ENCODE results near the gene MIOS. TPM values are rescaled to one million over a fixed set of nuclear protein-coding genes. Genes with fewer than 3 reads are reported as not detected.
A peak's percentile ranks its signal among the peaks of the same experiment; 100 is the strongest.

MIOS gene
- total RNA-seq, 6 experiments from 2014 or later = 30.2 to 39.0 (median 35.1) TPM

- peaks cover 29% of the 10 kb centered on the region for H3K4me1 Mint-ChIP-seq (ENCODE audit: low read depth)
- H3K9me3 Mint-ChIP-seq = no peaks in the 10 kb centered on the region; the same call in 1 of the 2 replicates
- peaks cover 32% of the 10 kb centered on the region for H3K36me3 Mint-ChIP-seq (ENCODE audit: low read depth)
- H3K27ac Mint-ChIP-seq = peak overlapping the region; percentile 32
- TF ChIP-seq CTCF (IDR thresholded peaks at IDR 0.05) = no peak
- peak overlapping the region; percentile 93 for H3K4me3 Mint-ChIP-seq
- DNase-seq = no peak
- no peaks in the 10 kb centered on the region for H3K27me3 Mint-ChIP-seq (ENCODE audit: insufficient read depth)
These were observed 1.3 kb downstream of the MIOS start for GRCh38 chr7:7567898-7568531.

GRCh38 chr7:7568553-7568952 is 1.9 kb downstream of the MIOS start:
- no peak for DNase-seq
- H3K4me1 Mint-ChIP-seq (ENCODE audit: low read depth) = peaks cover 29% of the 10 kb centered on the region
- no peaks in the 10 kb centered on the region for H3K27me3 Mint-ChIP-seq (ENCODE audit: insufficient read depth)
- no peaks in the 10 kb centered on the region; the same call in 1 of the 2 replicates for H3K9me3 Mint-ChIP-seq
- no peak for TF ChIP-seq CTCF (IDR thresholded peaks at IDR 0.05)
- H3K27ac Mint-ChIP-seq = no peak overlapping the region; the same call in 1 of the 2 replicates
- H3K36me3 Mint-ChIP-seq (ENCODE audit: low read depth) = peaks cover 37% of the 10 kb centered on the region
- peak overlapping the region; percentile 93 for H3K4me3 Mint-ChIP-seq

GRCh38 chr7:7569081-7569527 is 2.4 kb downstream of the MIOS start:
- no peak for TF ChIP-seq CTCF (IDR thresholded peaks at IDR 0.05)
- peak overlapping the region; percentile 93 for H3K4me3 Mint-ChIP-seq
- H3K36me3 Mint-ChIP-seq (ENCODE audit: low read depth) = peaks cover 42% of the 10 kb centered on the region
- no peaks in the 10 kb centered on the region; the same call in 1 of the 2 replicates for H3K9me3 Mint-ChIP-seq
- DNase-seq = no peak
- H3K27ac Mint-ChIP-seq = no peak overlapping the region
- no peaks in the 10 kb centered on the region for H3K27me3 Mint-ChIP-seq (ENCODE audit: insufficient read depth)
- H3K4me1 Mint-ChIP-seq (ENCODE audit: low read depth) = peaks cover 29% of the 10 kb centered on the region

GRCh38 chr7:7569615-7570014 is 2.9 kb downstream of the MIOS start:
- Mint-ChIP-seq H3K9me3 (no peaks in the 10 kb centered on the region; the same call in 1 of the 2 replicates), H3K4me3 (peak overlapping the region; percentile 93; the same call in 1 of the 2 replicates), H3K27me3 (ENCODE audit: insufficient read depth) (no peaks in the 10 kb centered on the region), H3K27ac (no peak overlapping the region), H3K4me1 (ENCODE audit: low read depth) (peaks cover 29% of the 10 kb centered on the region), H3K36me3 (ENCODE audit: low read depth) (peaks cover 45% of the 10 kb centered on the region)
- no peak for DNase-seq
- no peak for TF ChIP-seq CTCF (IDR thresholded peaks at IDR 0.05)

- no peaks in the 10 kb centered on the region for H3K27me3 Mint-ChIP-seq (ENCODE audit: insufficient read depth)
- peaks cover 45% of the 10 kb centered on the region for H3K36me3 Mint-ChIP-seq (ENCODE audit: low read depth)
- TF ChIP-seq CTCF (IDR thresholded peaks at IDR 0.05) = no peak
- H3K9me3 Mint-ChIP-seq = no peaks in the 10 kb centered on the region; the same call in 1 of the 2 replicates
- no peak for DNase-seq
- peaks cover 29% of the 10 kb centered on the region for H3K4me1 Mint-ChIP-seq (ENCODE audit: low read depth)
- H3K27ac Mint-ChIP-seq = no peak overlapping the region
- H3K4me3 Mint-ChIP-seq = no peak overlapping the region
These were observed 3.9 kb downstream of the MIOS start for GRCh38 chr7:7570584-7570983.
